ENCODE data around the gene VTI1B.

GRCh38 chr14:67602076-67602475 is 72.4 kb downstream of the VTI1B start:
- TF ChIP-seq, protein P1, sequence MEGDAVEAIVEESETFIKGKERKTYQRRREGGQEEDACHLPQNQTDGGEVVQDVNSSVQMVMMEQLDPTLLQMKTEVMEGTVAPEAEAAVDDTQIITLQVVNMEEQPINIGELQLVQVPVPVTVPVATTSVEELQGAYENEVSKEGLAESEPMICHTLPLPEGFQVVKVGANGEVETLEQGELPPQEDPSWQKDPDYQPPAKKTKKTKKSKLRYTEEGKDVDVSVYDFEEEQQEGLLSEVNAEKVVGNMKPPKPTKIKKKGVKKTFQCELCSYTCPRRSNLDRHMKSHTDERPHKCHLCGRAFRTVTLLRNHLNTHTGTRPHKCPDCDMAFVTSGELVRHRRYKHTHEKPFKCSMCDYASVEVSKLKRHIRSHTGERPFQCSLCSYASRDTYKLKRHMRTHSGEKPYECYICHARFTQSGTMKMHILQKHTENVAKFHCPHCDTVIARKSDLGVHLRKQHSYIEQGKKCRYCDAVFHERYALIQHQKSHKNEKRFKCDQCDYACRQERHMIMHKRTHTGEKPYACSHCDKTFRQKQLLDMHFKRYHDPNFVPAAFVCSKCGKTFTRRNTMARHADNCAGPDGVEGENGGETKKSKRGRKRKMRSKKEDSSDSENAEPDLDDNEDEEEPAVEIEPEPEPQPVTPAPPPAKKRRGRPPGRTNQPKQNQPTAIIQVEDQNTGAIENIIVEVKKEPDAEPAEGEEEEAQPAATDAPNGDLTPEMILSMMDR (IDR thresholded peaks at IDR 0.05) = no peak
- no peak for TF ChIP-seq POLR2A (IDR thresholded peaks at IDR 0.05)
